SK-N-SH treated with all-trans-retinoic acid at 6 μM for 48 hours (cell line): ENCODE measurements around the gene ADK.

Experiments used
- ARNTL ChIP-seq: fragments of 450-650 bp; formaldehyde crosslinking; IDR thresholded peaks from 2 replicates; pipeline ENCODE4 v1.5.0; 2020; ENCODE audit warnings: low read depth, mild to moderate bottlenecking, moderate library complexity, borderline replicate concordance
- BACH2 ChIP-seq: fragments of 250-450 bp; sonication (Bioruptor Pico); IDR thresholded peaks from 2 replicates; pipeline ENCODE4 v1.9.0; 2021; ENCODE audit warnings: mild to moderate bottlenecking, borderline replicate concordance
- CSDC2 ChIP-seq: fragments of 250-450 bp; sonication (Bioruptor Pico); IDR thresholded peaks from 2 replicates; pipeline ENCODE4 v1.5.0; 2020; ENCODE audit warnings: mild to moderate bottlenecking, moderate library complexity
- CSRNP3 ChIP-seq: fragments of 250-450 bp; sonication (Bioruptor Pico); IDR thresholded peaks from 2 replicates; pipeline ENCODE4 v1.5.1; 2021; ENCODE audit warnings: mild to moderate bottlenecking, moderate library complexity
- GLIS3 ChIP-seq: fragments of 250-450 bp; sonication (Bioruptor Pico); IDR thresholded peaks from 2 replicates; pipeline ENCODE4 v1.5.0; 2020; ENCODE audit warnings: mild to moderate bottlenecking, moderate library complexity
- ISL1 ChIP-seq: fragments of 250-450 bp; sonication (Bioruptor Pico); IDR thresholded peaks from 2 replicates; pipeline ENCODE4 v2.1.2; 2022; ENCODE audit warnings: mild to moderate bottlenecking, moderate library complexity
- OSR1 ChIP-seq: fragments of 250-450 bp; sonication (Bioruptor Pico); IDR thresholded peaks from 2 replicates; pipeline ENCODE4 v1.8.0; 2022; ENCODE audit warnings: moderate library complexity, mild to moderate bottlenecking, inconsistent platforms
- PATZ1 ChIP-seq: fragments of 250-450 bp; sonication (Bioruptor Pico); IDR thresholded peaks from 2 replicates; pipeline ENCODE4 v1.8.0; 2020; ENCODE audit warnings: mild to moderate bottlenecking, moderate library complexity, borderline replicate concordance
- PPARA ChIP-seq: fragments of 250-450 bp; sonication (Bioruptor Pico); IDR thresholded peaks from 2 replicates; pipeline ENCODE4 v1.5.0; 2020; ENCODE audit warnings: mild to moderate bottlenecking, borderline replicate concordance
- RARB ChIP-seq: fragments of 250-450 bp; sonication (Bioruptor Pico); IDR thresholded peaks from 2 replicates; pipeline ENCODE4 v1.8.0; 2021; ENCODE audit warnings: mild to moderate bottlenecking, moderate library complexity
- ZFP30 ChIP-seq: fragments of 450-650 bp; formaldehyde crosslinking; IDR thresholded peaks from 2 replicates; pipeline ENCODE4 v1.5.0; 2022; ENCODE audit warnings: mild to moderate bottlenecking, moderate library complexity
- ZNF565 ChIP-seq: fragments of 450-650 bp; formaldehyde crosslinking; conservative IDR thresholded peaks from 2 replicates; pipeline ENCODE4 v1.5.0; 2020; ENCODE audit warnings: low read depth, mild to moderate bottlenecking, moderate library complexity
- ZNF70 ChIP-seq: fragments of 450-650 bp; formaldehyde crosslinking; IDR thresholded peaks from 2 replicates; pipeline ENCODE4 v1.5.0; 2020; ENCODE audit warnings: mild to moderate bottlenecking, moderate library complexity
- TF ChIP-seq, protein P1 (sequence below): fragments of 250-450 bp; sonication (Bioruptor Pico); IDR thresholded peaks from 2 replicates; pipeline ENCODE4 v1.5.1; 2020; ENCODE audit warnings: low read depth, mild to moderate bottlenecking, moderate library complexity

GRCh38 chr10:74691164-74691563, 540.1 kb downstream of the ADK start:
- TF ChIP-seq RARB (CRISPR knock-in tag) (no peak), ZNF70 (CRISPR knock-in tag) (no peak), ARNTL (no peak), PATZ1 (CRISPR knock-in tag) (no peak), PPARA (CRISPR knock-in tag) (no peak), OSR1 (CRISPR knock-in tag) (no peak), BACH2 (no peak), GLIS3 (CRISPR knock-in tag) (no peak), CSRNP3 (CRISPR knock-in tag) (no peak), ZNF565 (CRISPR knock-in tag) (no peak), ISL1 (CRISPR knock-in tag) (no peak), CSDC2 (CRISPR knock-in tag) (no peak), ZFP30 (no peak)
- TF ChIP-seq, protein P1, sequence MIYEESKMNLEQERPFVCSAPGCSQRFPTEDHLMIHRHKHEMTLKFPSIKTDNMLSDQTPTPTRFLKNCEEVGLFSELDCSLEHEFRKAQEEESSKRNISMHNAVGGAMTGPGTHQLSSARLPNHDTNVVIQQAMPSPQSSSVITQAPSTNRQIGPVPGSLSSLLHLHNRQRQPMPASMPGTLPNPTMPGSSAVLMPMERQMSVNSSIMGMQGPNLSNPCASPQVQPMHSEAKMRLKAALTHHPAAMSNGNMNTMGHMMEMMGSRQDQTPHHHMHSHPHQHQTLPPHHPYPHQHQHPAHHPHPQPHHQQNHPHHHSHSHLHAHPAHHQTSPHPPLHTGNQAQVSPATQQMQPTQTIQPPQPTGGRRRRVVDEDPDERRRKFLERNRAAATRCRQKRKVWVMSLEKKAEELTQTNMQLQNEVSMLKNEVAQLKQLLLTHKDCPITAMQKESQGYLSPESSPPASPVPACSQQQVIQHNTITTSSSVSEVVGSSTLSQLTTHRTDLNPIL (CRISPR knock-in tag), result no peak
